ENCODE results near the gene INPP1.

Gene INPP1

DNA sequence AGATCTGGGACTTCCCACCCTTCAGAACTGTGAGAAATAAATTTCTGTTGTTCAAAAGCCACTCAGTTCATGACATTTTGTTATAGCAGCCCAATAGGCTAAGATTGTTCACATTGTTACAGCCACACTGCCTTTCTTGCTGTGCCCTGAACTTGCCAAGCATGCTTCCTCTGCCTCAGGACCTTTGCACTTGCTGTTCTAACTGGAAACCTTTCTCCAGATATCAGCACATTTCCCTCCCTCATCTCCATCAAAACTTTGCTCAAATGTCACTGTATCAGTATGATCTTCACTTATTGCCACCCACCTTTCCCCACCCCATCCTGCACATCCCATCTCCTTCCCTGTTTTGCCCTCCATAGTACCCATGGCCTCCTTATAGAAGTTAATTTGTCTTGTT lies 32.7 kb downstream of the INPP1 start:
- Histone ChIP-seq H3K27ac (replicated peaks) (no peak overlapping the region), H3K27me3 (ENCODE audit: insufficient read depth, poor library complexity, severe bottlenecking) (no peaks in the 10 kb centered on the region), H3K4me3 (replicated peaks; ENCODE audit: insufficient read depth, low read length) (no peak overlapping the region)
- no peak for DNase-seq (ENCODE audit: low read depth in 1 of 2, low spot score in 1 of 2)
- TF ChIP-seq, protein P1, sequence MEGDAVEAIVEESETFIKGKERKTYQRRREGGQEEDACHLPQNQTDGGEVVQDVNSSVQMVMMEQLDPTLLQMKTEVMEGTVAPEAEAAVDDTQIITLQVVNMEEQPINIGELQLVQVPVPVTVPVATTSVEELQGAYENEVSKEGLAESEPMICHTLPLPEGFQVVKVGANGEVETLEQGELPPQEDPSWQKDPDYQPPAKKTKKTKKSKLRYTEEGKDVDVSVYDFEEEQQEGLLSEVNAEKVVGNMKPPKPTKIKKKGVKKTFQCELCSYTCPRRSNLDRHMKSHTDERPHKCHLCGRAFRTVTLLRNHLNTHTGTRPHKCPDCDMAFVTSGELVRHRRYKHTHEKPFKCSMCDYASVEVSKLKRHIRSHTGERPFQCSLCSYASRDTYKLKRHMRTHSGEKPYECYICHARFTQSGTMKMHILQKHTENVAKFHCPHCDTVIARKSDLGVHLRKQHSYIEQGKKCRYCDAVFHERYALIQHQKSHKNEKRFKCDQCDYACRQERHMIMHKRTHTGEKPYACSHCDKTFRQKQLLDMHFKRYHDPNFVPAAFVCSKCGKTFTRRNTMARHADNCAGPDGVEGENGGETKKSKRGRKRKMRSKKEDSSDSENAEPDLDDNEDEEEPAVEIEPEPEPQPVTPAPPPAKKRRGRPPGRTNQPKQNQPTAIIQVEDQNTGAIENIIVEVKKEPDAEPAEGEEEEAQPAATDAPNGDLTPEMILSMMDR (IDR thresholded peaks at IDR 0.05; ENCODE audit: insufficient read depth, low read length) = no peak
- TF ChIP-seq, protein P2, sequence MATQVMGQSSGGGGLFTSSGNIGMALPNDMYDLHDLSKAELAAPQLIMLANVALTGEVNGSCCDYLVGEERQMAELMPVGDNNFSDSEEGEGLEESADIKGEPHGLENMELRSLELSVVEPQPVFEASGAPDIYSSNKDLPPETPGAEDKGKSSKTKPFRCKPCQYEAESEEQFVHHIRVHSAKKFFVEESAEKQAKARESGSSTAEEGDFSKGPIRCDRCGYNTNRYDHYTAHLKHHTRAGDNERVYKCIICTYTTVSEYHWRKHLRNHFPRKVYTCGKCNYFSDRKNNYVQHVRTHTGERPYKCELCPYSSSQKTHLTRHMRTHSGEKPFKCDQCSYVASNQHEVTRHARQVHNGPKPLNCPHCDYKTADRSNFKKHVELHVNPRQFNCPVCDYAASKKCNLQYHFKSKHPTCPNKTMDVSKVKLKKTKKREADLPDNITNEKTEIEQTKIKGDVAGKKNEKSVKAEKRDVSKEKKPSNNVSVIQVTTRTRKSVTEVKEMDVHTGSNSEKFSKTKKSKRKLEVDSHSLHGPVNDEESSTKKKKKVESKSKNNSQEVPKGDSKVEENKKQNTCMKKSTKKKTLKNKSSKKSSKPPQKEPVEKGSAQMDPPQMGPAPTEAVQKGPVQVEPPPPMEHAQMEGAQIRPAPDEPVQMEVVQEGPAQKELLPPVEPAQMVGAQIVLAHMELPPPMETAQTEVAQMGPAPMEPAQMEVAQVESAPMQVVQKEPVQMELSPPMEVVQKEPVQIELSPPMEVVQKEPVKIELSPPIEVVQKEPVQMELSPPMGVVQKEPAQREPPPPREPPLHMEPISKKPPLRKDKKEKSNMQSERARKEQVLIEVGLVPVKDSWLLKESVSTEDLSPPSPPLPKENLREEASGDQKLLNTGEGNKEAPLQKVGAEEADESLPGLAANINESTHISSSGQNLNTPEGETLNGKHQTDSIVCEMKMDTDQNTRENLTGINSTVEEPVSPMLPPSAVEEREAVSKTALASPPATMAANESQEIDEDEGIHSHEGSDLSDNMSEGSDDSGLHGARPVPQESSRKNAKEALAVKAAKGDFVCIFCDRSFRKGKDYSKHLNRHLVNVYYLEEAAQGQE (IDR thresholded peaks at IDR 0.05; ENCODE audit: insufficient replicate concordance, low read depth) = no peak
- no peak for TF ChIP-seq SPI1 (IDR thresholded peaks at IDR 0.05; ENCODE audit: borderline replicate concordance, low read depth)
- no peak for TF ChIP-seq GABPA (IDR thresholded peaks at IDR 0.05; ENCODE audit: low read depth)
- no peak for TF ChIP-seq POLR2AphosphoS5 (IDR thresholded peaks at IDR 0.05; ENCODE audit: low read depth)

DNA sequence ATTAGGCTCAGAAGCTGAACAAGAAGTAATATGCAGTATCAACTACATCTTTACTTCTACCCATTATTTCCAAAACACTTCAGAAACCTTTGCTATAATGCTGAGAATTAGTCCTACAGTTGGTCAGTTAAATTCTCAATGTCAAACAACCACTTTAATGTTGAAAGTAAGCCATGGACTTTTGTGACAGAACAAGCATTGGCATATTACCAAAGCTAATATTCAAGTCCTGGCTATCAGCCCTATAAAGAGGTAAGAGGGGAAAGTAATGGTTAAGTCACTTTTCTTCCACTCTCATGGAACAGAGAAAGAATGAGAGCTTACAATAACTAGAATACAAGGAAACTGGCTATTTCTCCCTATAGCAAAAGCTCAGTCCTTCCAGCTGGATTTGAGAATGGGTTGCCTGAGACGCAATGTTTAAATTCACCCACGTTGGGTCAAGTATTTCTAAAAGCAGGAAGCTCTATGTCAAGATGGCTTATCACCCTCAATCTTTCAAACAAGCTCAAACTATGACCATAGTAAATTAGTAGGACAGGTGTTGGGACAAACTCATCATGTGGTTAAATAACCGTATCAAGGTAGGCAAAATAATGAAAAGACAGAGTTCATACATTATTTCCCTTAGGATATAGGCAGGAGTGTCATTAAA lies 33.3 kb downstream of the INPP1 start:
- no peak for DNase-seq (ENCODE audit: low read depth in 1 of 2, low spot score in 1 of 2)
- Histone ChIP-seq H3K27me3 (ENCODE audit: insufficient read depth, poor library complexity, severe bottlenecking) (no peaks in the 10 kb centered on the region), H3K4me3 (replicated peaks; ENCODE audit: insufficient read depth, low read length) (no peak overlapping the region), H3K27ac (replicated peaks) (no peak overlapping the region)
- TF ChIP-seq SPI1 (IDR thresholded peaks at IDR 0.05; ENCODE audit: borderline replicate concordance, low read depth) (no peak), GABPA (IDR thresholded peaks at IDR 0.05; ENCODE audit: low read depth) (no peak), POLR2AphosphoS5 (IDR thresholded peaks at IDR 0.05; ENCODE audit: low read depth) (no peak)
- TF ChIP-seq, protein P1 (IDR thresholded peaks at IDR 0.05; ENCODE audit: insufficient read depth, low read length) = no peak
- TF ChIP-seq, protein P2 (IDR thresholded peaks at IDR 0.05; ENCODE audit: insufficient replicate concordance, low read depth) = no peak

DNA sequence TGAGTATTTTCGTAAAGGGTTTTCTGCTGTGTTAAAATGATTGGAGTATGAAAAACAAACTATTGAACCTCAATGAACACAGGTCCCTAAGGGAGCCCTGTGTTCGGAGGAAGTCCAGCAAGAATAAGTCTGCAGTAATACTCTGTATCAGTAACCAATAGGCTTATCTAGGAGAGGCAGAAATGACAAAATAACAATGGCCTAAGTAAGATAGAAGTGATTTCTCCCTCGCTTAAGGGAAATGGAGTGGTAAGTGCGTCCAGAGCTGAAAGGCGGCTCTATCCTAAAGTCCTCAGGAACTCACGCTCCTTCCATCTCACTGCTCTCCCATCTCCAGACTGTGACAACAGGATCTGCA lies 35.5 kb downstream of the INPP1 start:
- Histone ChIP-seq H3K27me3 (ENCODE audit: insufficient read depth, poor library complexity, severe bottlenecking) (no peaks in the 10 kb centered on the region), H3K4me3 (replicated peaks; ENCODE audit: insufficient read depth, low read length) (no peak overlapping the region), H3K27ac (replicated peaks) (no peak overlapping the region)
- no peak for DNase-seq (ENCODE audit: low read depth in 1 of 2, low spot score in 1 of 2)
- TF ChIP-seq, protein P1 (IDR thresholded peaks at IDR 0.05; ENCODE audit: insufficient read depth, low read length) = no peak
- no peak for TF ChIP-seq POLR2AphosphoS5 (IDR thresholded peaks at IDR 0.05; ENCODE audit: low read depth)
